Measurements from ENCODE around the gene TRERF1.

The TRERF1 gene

GRCh38 chr6:42370323-42370985, 81.3 kb downstream of the TRERF1 start:
- Mint-ChIP-seq H3K4me1 (ENCODE audit: low read depth) (peaks cover 92% of the 10 kb centered on the region), H3K9me3 (no peaks in the 10 kb centered on the region), H3K27me3 (no peaks in the 10 kb centered on the region), H3K4me3 (no peak overlapping the region), H3K36me3 (ENCODE audit: low read depth) (peaks cover 8% of the 10 kb centered on the region), H3K27ac (peak overlapping the region; percentile 76)
- intact Hi-C loops (cut with micrococcal nuclease) = no loop called here

- H3K4me1 Mint-ChIP-seq (ENCODE audit: low read depth) = peaks cover 95% of the 10 kb centered on the region
- intact Hi-C loops (cut with micrococcal nuclease) = loop anchor here (5.0 kb wide), 4 partner anchors 38 to 178 kb away; partner anchors contain the start of gene TRERF1
- H3K9me3 Mint-ChIP-seq = no peaks in the 10 kb centered on the region
- H3K27ac Mint-ChIP-seq = peak overlapping the region; percentile 79
- H3K4me3 Mint-ChIP-seq = peak overlapping the region; percentile 9
- H3K27me3 Mint-ChIP-seq = no peaks in the 10 kb centered on the region
- H3K36me3 Mint-ChIP-seq (ENCODE audit: low read depth) = peaks cover 15% of the 10 kb centered on the region
Observed at GRCh38 chr6:42369568-42369967, 82.2 kb downstream of the TRERF1 start.

- Mint-ChIP-seq H3K4me1 (ENCODE audit: low read depth) (peaks cover 95% of the 10 kb centered on the region), H3K36me3 (ENCODE audit: low read depth) (peaks cover 27% of the 10 kb centered on the region), H3K27ac (peak overlapping the region; percentile 79), H3K4me3 (peak overlapping the region; percentile 51), H3K9me3 (no peaks in the 10 kb centered on the region), H3K27me3 (no peaks in the 10 kb centered on the region)
- intact Hi-C loops (cut with micrococcal nuclease) = loop anchor here (5.0 kb wide), 4 partner anchors 39 to 179 kb away; partner anchors contain the start of gene TRERF1
Observed at GRCh38 chr6:42368181-42368580, 83.5 kb downstream of the TRERF1 start.

- Mint-ChIP-seq H3K27ac (peak overlapping the region; percentile 79), H3K4me3 (peak overlapping the region; percentile 51), H3K36me3 (ENCODE audit: low read depth) (peaks cover 34% of the 10 kb centered on the region), H3K27me3 (no peaks in the 10 kb centered on the region), H3K9me3 (no peaks in the 10 kb centered on the region), H3K4me1 (ENCODE audit: low read depth) (peaks cover 95% of the 10 kb centered on the region)
- intact Hi-C loops (cut with micrococcal nuclease) = loop anchor here (5.0 kb wide), 4 partner anchors 40 to 180 kb away; partner anchors contain the start of gene TRERF1
Observed at GRCh38 chr6:42367353-42368011, 84.2 kb downstream of the TRERF1 start.

GRCh38 chr6:42366999-42367352, 84.8 kb downstream of the TRERF1 start:
- Mint-ChIP-seq H3K9me3 (no peaks in the 10 kb centered on the region), H3K27me3 (no peaks in the 10 kb centered on the region), H3K4me1 (ENCODE audit: low read depth) (peaks cover 93% of the 10 kb centered on the region), H3K4me3 (peak overlapping the region; percentile 30), H3K36me3 (ENCODE audit: low read depth) (peaks cover 39% of the 10 kb centered on the region), H3K27ac (peak overlapping the region; percentile 79)
- intact Hi-C loops (cut with micrococcal nuclease) = loop anchor here (5.0 kb wide), 4 partner anchors 40 to 180 kb away; partner anchors contain the start of gene TRERF1

GRCh38 chr6:42366011-42366705, 85.6 kb downstream of the TRERF1 start:
- H3K9me3 Mint-ChIP-seq = no peaks in the 10 kb centered on the region
- peak overlapping the region; percentile 79 for H3K27ac Mint-ChIP-seq
- no peak overlapping the region for H3K4me3 Mint-ChIP-seq
- H3K27me3 Mint-ChIP-seq = no peaks in the 10 kb centered on the region
- H3K36me3 Mint-ChIP-seq (ENCODE audit: low read depth) = peaks cover 47% of the 10 kb centered on the region
- H3K4me1 Mint-ChIP-seq (ENCODE audit: low read depth) = peaks cover 91% of the 10 kb centered on the region
- intact Hi-C loops (cut with micrococcal nuclease) = loop anchor here (5.0 kb wide), 4 partner anchors 41 to 181 kb away; partner anchors contain the start of gene TRERF1

- intact Hi-C loops (cut with micrococcal nuclease) = loop anchor here (5.0 kb wide), 4 partner anchors 42 to 182 kb away; partner anchors contain the start of gene TRERF1
Observed at GRCh38 chr6:42365021-42365420, 86.7 kb downstream of the TRERF1 start.

GRCh38 chr6:42363926-42364849, 87.5 kb downstream of the TRERF1 start:
- Mint-ChIP-seq H3K9me3 (no peaks in the 10 kb centered on the region), H3K4me3 (no peak overlapping the region), H3K27ac (peak overlapping the region; percentile 79), H3K36me3 (ENCODE audit: low read depth) (peaks cover 54% of the 10 kb centered on the region), H3K4me1 (ENCODE audit: low read depth) (peaks cover 74% of the 10 kb centered on the region), H3K27me3 (no peaks in the 10 kb centered on the region)
- intact Hi-C loops (cut with micrococcal nuclease) = no loop called here

More at GRCh38 chr6:42365021-42365420, 86.7 kb downstream of the TRERF1 start:
- H3K27ac Mint-ChIP-seq = peak overlapping the region; percentile 79
- H3K4me1 Mint-ChIP-seq (ENCODE audit: low read depth) = peaks cover 82% of the 10 kb centered on the region
- H3K27me3 Mint-ChIP-seq = no peaks in the 10 kb centered on the region
- H3K9me3 Mint-ChIP-seq = no peaks in the 10 kb centered on the region
- H3K4me3 Mint-ChIP-seq = no peak overlapping the region
- peaks cover 54% of the 10 kb centered on the region for H3K36me3 Mint-ChIP-seq (ENCODE audit: low read depth)

GRCh38 chr6:42361036-42361435, 90.7 kb downstream of the TRERF1 start:
- intact Hi-C loops (cut with micrococcal nuclease) = no loop called here
- Mint-ChIP-seq H3K4me1 (ENCODE audit: low read depth) (peaks cover 54% of the 10 kb centered on the region), H3K9me3 (no peaks in the 10 kb centered on the region), H3K27ac (no peak overlapping the region), H3K27me3 (no peaks in the 10 kb centered on the region), H3K36me3 (ENCODE audit: low read depth) (peaks cover 71% of the 10 kb centered on the region), H3K4me3 (no peak overlapping the region)

- Mint-ChIP-seq H3K27ac (no peak overlapping the region), H3K4me3 (no peak overlapping the region), H3K27me3 (no peaks in the 10 kb centered on the region), H3K36me3 (ENCODE audit: low read depth) (peaks cover 56% of the 10 kb centered on the region), H3K9me3 (no peaks in the 10 kb centered on the region), H3K4me1 (ENCODE audit: low read depth) (peaks cover 42% of the 10 kb centered on the region)
- intact Hi-C loops (cut with micrococcal nuclease) = no loop called here
Observed at GRCh38 chr6:42359021-42359420, 92.7 kb downstream of the TRERF1 start.

- H3K4me1 Mint-ChIP-seq (ENCODE audit: low read depth) = peaks cover 24% of the 10 kb centered on the region
- no peaks in the 10 kb centered on the region for H3K9me3 Mint-ChIP-seq
- peaks cover 52% of the 10 kb centered on the region for H3K36me3 Mint-ChIP-seq (ENCODE audit: low read depth)
- H3K4me3 Mint-ChIP-seq = no peak overlapping the region
- intact Hi-C loops (cut with micrococcal nuclease) = no loop called here
- H3K27me3 Mint-ChIP-seq = no peaks in the 10 kb centered on the region
- no peak overlapping the region for H3K27ac Mint-ChIP-seq
Observed at GRCh38 chr6:42355416-42355815, 96.3 kb downstream of the TRERF1 start.

GRCh38 chr6:42354702-42355101, 97.0 kb downstream of the TRERF1 start:
- H3K4me1 Mint-ChIP-seq (ENCODE audit: low read depth) = peaks cover 24% of the 10 kb centered on the region
- no peak overlapping the region for H3K27ac Mint-ChIP-seq

GRCh38 chr6:42352856-42353564, 98.7 kb downstream of the TRERF1 start:
- intact Hi-C loops (cut with micrococcal nuclease) = no loop called here
- Mint-ChIP-seq H3K27me3 (no peaks in the 10 kb centered on the region), H3K36me3 (ENCODE audit: low read depth) (peaks cover 72% of the 10 kb centered on the region), H3K27ac (no peak overlapping the region), H3K9me3 (no peaks in the 10 kb centered on the region), H3K4me3 (no peak overlapping the region), H3K4me1 (ENCODE audit: low read depth) (peaks cover 26% of the 10 kb centered on the region)

More at GRCh38 chr6:42354702-42355101, 97.0 kb downstream of the TRERF1 start:
- H3K36me3 Mint-ChIP-seq (ENCODE audit: low read depth) = peaks cover 58% of the 10 kb centered on the region
- H3K27me3 Mint-ChIP-seq = no peaks in the 10 kb centered on the region
- no peaks in the 10 kb centered on the region for H3K9me3 Mint-ChIP-seq
- intact Hi-C loops (cut with micrococcal nuclease) = no loop called here
- H3K4me3 Mint-ChIP-seq = no peak overlapping the region

All from dendritic cell treated with granulocyte-macrophage colony-stimulating factor and Interleukin-4, amounts not matched to agents 40 ng/mL and 50 ng/mL, for 4 days (primary cell).